HL-60/S4 treated with phorbol 12-myristate 13-acetate at 8.2 ng/mL for 4 days and 3 days (cell line): Measurements from ENCODE around the gene ZFYVE28.

ENCODE experiments used
- in situ Hi-C: fragments of 300-500 bp; cut with MboI; formaldehyde crosslinking; loops from 2 replicates; pipeline ENCODE4 v1.15.0; 2022; ENCODE audit warnings: low sequenced_read_pairs

Gene ZFYVE28

GRCh38 chr4:2335729-2336101 lies 82.7 kb downstream of the ZFYVE28 start:
- in situ Hi-C loops: no loop called here

- in situ Hi-C loops: no loop called here
Measured at GRCh38 chr4:2334826-2335728, 83.4 kb downstream of the ZFYVE28 start.

- in situ Hi-C loops: no loop called here
Measured at GRCh38 chr4:2333916-2334644, 84.4 kb downstream of the ZFYVE28 start.

GRCh38 chr4:2333356-2333841 lies 85.0 kb downstream of the ZFYVE28 start:
- in situ Hi-C loops: no loop called here

GRCh38 chr4:2332976-2333319 lies 85.5 kb downstream of the ZFYVE28 start:
- in situ Hi-C loops: no loop called here

- in situ Hi-C loops: no loop called here
Measured at GRCh38 chr4:2332201-2332975, 86.1 kb downstream of the ZFYVE28 start.

- in situ Hi-C loops: no loop called here
Measured at GRCh38 chr4:2331519-2332200, 86.8 kb downstream of the ZFYVE28 start.

- in situ Hi-C loops: no loop called here
Measured at GRCh38 chr4:2331043-2331420, 87.4 kb downstream of the ZFYVE28 start.

- in situ Hi-C loops: no loop called here
Measured at GRCh38 chr4:2330091-2331042, 88.1 kb downstream of the ZFYVE28 start.

- in situ Hi-C loops: no loop called here
Measured at GRCh38 chr4:2327579-2327978, 90.9 kb downstream of the ZFYVE28 start.

- in situ Hi-C loops: no loop called here
Measured at GRCh38 chr4:2324891-2325290, 93.6 kb downstream of the ZFYVE28 start.

GRCh38 chr4:2322841-2323240 lies 95.6 kb downstream of the ZFYVE28 start:
- in situ Hi-C loops: no loop called here

GRCh38 chr4:2322227-2322626 lies 96.2 kb downstream of the ZFYVE28 start:
- in situ Hi-C loops: no loop called here

- in situ Hi-C loops: no loop called here
Measured at GRCh38 chr4:2321279-2322196, 96.9 kb downstream of the ZFYVE28 start.

- in situ Hi-C loops: no loop called here
Measured at GRCh38 chr4:2320746-2321145, 97.7 kb downstream of the ZFYVE28 start.

- in situ Hi-C loops: no loop called here
Measured at GRCh38 chr4:2320152-2320551, 98.3 kb downstream of the ZFYVE28 start.

- in situ Hi-C loops: no loop called here
Measured at GRCh38 chr4:2318885-2319284, 99.6 kb downstream of the ZFYVE28 start.

- in situ Hi-C loops: no loop called here
Measured at GRCh38 chr4:2318476-2318875, 100.0 kb downstream of the ZFYVE28 start.

GRCh38 chr4:2313366-2313765 lies 105.1 kb downstream of the ZFYVE28 start:
- in situ Hi-C loops: no loop called here
